ENCODE data around the gene EXT2. TPM values are rescaled to one million over a fixed set of nuclear protein-coding genes. Genes with fewer than 3 reads are reported as not detected.

The EXT2 gene
- polyA plus RNA-seq, 1 donor from 2014 or later = 77.5 TPM

GRCh38 chr11:44188643-44189042, 93.2 kb downstream of the EXT2 start:
- no peaks in the 10 kb centered on the region for H3K79me2 ChIP-seq (replicated peaks; ENCODE audit: insufficient read depth, low read length)
- peaks cover 8% of the 10 kb centered on the region for H3K36me3 ChIP-seq (ENCODE audit: insufficient read depth, low read length)
- H3K27ac ChIP-seq (ENCODE audit: low read length) = no peak overlapping the region
- no peak overlapping the region for H2AFZ ChIP-seq (ENCODE audit: low read depth, low read length)
- no peaks in the 10 kb centered on the region for H3F3A ChIP-seq (ENCODE audit: insufficient read depth, low read length, poor library complexity, severe bottlenecking)
- no peak for TF ChIP-seq RAD21 (conservative IDR thresholded peaks at IDR 0.05)
- TF ChIP-seq CTCF (IDR thresholded peaks at IDR 0.05; ENCODE audit: poor library complexity, severe bottlenecking) = no peak
- TF ChIP-seq POLR2AphosphoS5 (IDR thresholded peaks at IDR 0.05) = no peak
- no peak for TF ChIP-seq TAF1 (IDR thresholded peaks at IDR 0.05; ENCODE audit: low read depth)
- TF ChIP-seq EZH2 (IDR thresholded peaks at IDR 0.05; ENCODE audit: borderline replicate concordance, insufficient read depth, low read length, poor library complexity, severe bottlenecking) = no peak
- no peak for TF ChIP-seq EP300 (conservative IDR thresholded peaks at IDR 0.05; ENCODE audit: poor library complexity, severe bottlenecking)
- no peak for TF ChIP-seq MXI1 (conservative IDR thresholded peaks at IDR 0.05; ENCODE audit: poor library complexity, severe bottlenecking)
- no peak for TF ChIP-seq REST (IDR thresholded peaks at IDR 0.05; ENCODE audit: borderline replicate concordance)
- no peaks in the 10 kb centered on the region for H3K9me2 ChIP-seq (ENCODE audit: insufficient read depth, low read length)
- H4K20me1 ChIP-seq (ENCODE audit: insufficient read depth) = no peaks in the 10 kb centered on the region
- H3K9ac ChIP-seq (ENCODE audit: low read length) = no peak overlapping the region
- no peak overlapping the region for H3K4me2 ChIP-seq (ENCODE audit: low read length)
- H3K9me3 ChIP-seq (ENCODE audit: low read length) = peaks cover 14% of the 10 kb centered on the region
- no peak overlapping the region for H3K4me3 ChIP-seq (ENCODE audit: low read length)
- H3K27me3 ChIP-seq (ENCODE audit: insufficient read depth, low read depth, low read length) = no peaks in the 10 kb centered on the region

- Histone ChIP-seq H3K9me3 (ENCODE audit: low read length) (peaks cover 14% of the 10 kb centered on the region), H4K20me1 (ENCODE audit: insufficient read depth) (no peaks in the 10 kb centered on the region), H3K9me2 (ENCODE audit: insufficient read depth, low read length) (no peaks in the 10 kb centered on the region), H2AFZ (ENCODE audit: low read depth, low read length) (no peak overlapping the region), H3K36me3 (ENCODE audit: insufficient read depth, low read length) (peaks cover 12% of the 10 kb centered on the region), H3K27ac (ENCODE audit: low read length) (no peak overlapping the region), H3F3A (ENCODE audit: insufficient read depth, low read length, poor library complexity, severe bottlenecking) (no peaks in the 10 kb centered on the region), H3K79me2 (replicated peaks; ENCODE audit: insufficient read depth, low read length) (no peaks in the 10 kb centered on the region), H3K27me3 (ENCODE audit: insufficient read depth, low read depth, low read length) (no peaks in the 10 kb centered on the region), H3K4me3 (ENCODE audit: low read length) (no peak overlapping the region), H3K9ac (ENCODE audit: low read length) (no peak overlapping the region), H3K4me2 (ENCODE audit: low read length) (no peak overlapping the region)
- no peak for TF ChIP-seq POLR2AphosphoS5 (IDR thresholded peaks at IDR 0.05)
- no peak for TF ChIP-seq CTCF (IDR thresholded peaks at IDR 0.05; ENCODE audit: poor library complexity, severe bottlenecking)
- no peak for TF ChIP-seq EZH2 (IDR thresholded peaks at IDR 0.05; ENCODE audit: borderline replicate concordance, insufficient read depth, low read length, poor library complexity, severe bottlenecking)
- no peak for TF ChIP-seq REST (IDR thresholded peaks at IDR 0.05; ENCODE audit: borderline replicate concordance)
- no peak for TF ChIP-seq RAD21 (conservative IDR thresholded peaks at IDR 0.05)
- TF ChIP-seq EP300 (conservative IDR thresholded peaks at IDR 0.05; ENCODE audit: poor library complexity, severe bottlenecking) = no peak
- TF ChIP-seq MXI1 (conservative IDR thresholded peaks at IDR 0.05; ENCODE audit: poor library complexity, severe bottlenecking) = no peak
- no peak for TF ChIP-seq TAF1 (IDR thresholded peaks at IDR 0.05; ENCODE audit: low read depth)
Observed at GRCh38 chr11:44189986-44190882, 94.8 kb downstream of the EXT2 start.

Data from neural cell (in vitro differentiated cells).